Vagina (tissue), 2 donors: ENCODE results near the gene ANKLE1. TPM values are rescaled to one million over a fixed set of nuclear protein-coding genes. Genes with fewer than 3 reads are reported as not detected.

Experiments
- DNase-seq, 2 donors: peaks; one replicate each; pipeline ENCODE4 v3.0.0-alpha.2; 2017; ENCODE audit errors: extremely low spot score in 2 of 2
- H3K27ac ChIP-seq: fragments of 200-600 bp; sonication (generic); one replicate; pipeline ENCODE4 v1.5.1; 2019
- H3K27me3 ChIP-seq: fragments of 200-600 bp; sonication (generic); one replicate; pipeline ENCODE4 v1.5.1; 2019
- H3K36me3 ChIP-seq, 2 donors: fragments of 200-600 bp; sonication (generic); one replicate each; pipeline ENCODE4 v1.5.1; 2017 to 2019
- H3K4me1 ChIP-seq: fragments of 200-600 bp; sonication (generic); one replicate; pipeline ENCODE4 v1.5.1; 2019
- H3K4me3 ChIP-seq, 2 donors: fragments of 200-600 bp; sonication (generic); 1 replicate in 1 of 2; 2 replicates in 1 of 2; pipeline ENCODE4 v1.5.1; 2016 to 2019
- H3K9me3 ChIP-seq: fragments of 200-600 bp; sonication (generic); one replicate; pipeline ENCODE4 v1.5.1; 2019
- CTCF ChIP-seq, 3 experiments: fragments of 450-650 bp in 2 of 3; fragments of 200-600 bp in 1 of 3; sonication (generic) in 1 of 3; IDR thresholded peaks; one replicate each; pipeline ENCODE4 v1.5.1; 2017 to 2019; ENCODE audit warnings: antibody characterized with exemption in 3 of 3, mild to moderate bottlenecking in 2 of 3, moderate library complexity in 2 of 3
- POLR2A ChIP-seq, 2 donors: fragments of 450-650 bp; IDR thresholded peaks; one replicate each; pipeline ENCODE4 v1.6.1; 2017; ENCODE audit warnings: antibody characterized with exemption in 2 of 2, mild to moderate bottlenecking in 2 of 2, moderate library complexity in 2 of 2
- POLR2AphosphoS5 ChIP-seq, 2 donors: sonication (generic); formaldehyde crosslinking; IDR thresholded peaks; one replicate each; pipeline ENCODE4 v1.9.0; 2017; ENCODE audit warnings: antibody characterized with exemption in 2 of 2, mild to moderate bottlenecking in 2 of 2, low read depth in 1 of 2; ENCODE audit not compliant: insufficient read depth in 1 of 2
- intact Hi-C: fragments of 100-400 bp; cut with DNase I; formaldehyde crosslinking; loops from one replicate; pipeline ENCODE4 v1.15.1; 2023
- total RNA-seq: library from RNA; depleted of rRNA; stranded (reverse); fragments of >200 nt; gene quantifications from one replicate; pipeline ENCODE4 v1.2.3, GENCODE V29; 2016

The ANKLE1 gene
- total RNA-seq, 1 donor from 2014 or later = 2.9 TPM

GRCh38 chr19:17311455-17312188 lies 29.9 kb downstream of the ANKLE1 start:
- Histone ChIP-seq H3K9me3 (no peaks in the 10 kb centered on the region), H3K27ac (no peak overlapping the region), H3K36me3 (peaks cover 0 to 29% of the 10 kb centered on the region in 2 donors)

GRCh38 chr19:17312189-17313113 lies 30.8 kb downstream of the ANKLE1 start:
- Histone ChIP-seq H3K4me3 (no peak overlapping the region), H3K9me3 (no peaks in the 10 kb centered on the region), H3K27me3 (no peaks in the 10 kb centered on the region), H3K27ac (no peak overlapping the region), H3K4me1 (peaks cover 40% of the 10 kb centered on the region), H3K36me3 (peaks cover 0 to 33% of the 10 kb centered on the region in 2 donors)
- intact Hi-C loops = no loop called here
- no peak for TF ChIP-seq POLR2A (IDR thresholded peaks at IDR 0.05)
- TF ChIP-seq CTCF (IDR thresholded peaks at IDR 0.05) = no peak
- no peak for TF ChIP-seq POLR2AphosphoS5 (IDR thresholded peaks at IDR 0.05; ENCODE audit: insufficient read depth in 1 of 2, low read depth in 1 of 2)
- DNase-seq = no peak

More at GRCh38 chr19:17311455-17312188, 29.9 kb downstream of the ANKLE1 start:
- TF ChIP-seq POLR2A (IDR thresholded peaks at IDR 0.05) (no peak), POLR2AphosphoS5 (IDR thresholded peaks at IDR 0.05; ENCODE audit: insufficient read depth in 1 of 2, low read depth in 1 of 2) (no peak), CTCF (IDR thresholded peaks at IDR 0.05) (no peak)
- DNase-seq = no peak
- no peak overlapping the region for H3K4me3 ChIP-seq
- H3K27me3 ChIP-seq = no peaks in the 10 kb centered on the region
- peaks cover 45% of the 10 kb centered on the region for H3K4me1 ChIP-seq
- intact Hi-C loops = no loop called here

GRCh38 chr19:17314007-17314593 lies 32.4 kb downstream of the ANKLE1 start:
- Histone ChIP-seq H3K9me3 (no peaks in the 10 kb centered on the region), H3K4me1 (peaks cover 36% of the 10 kb centered on the region), H3K27me3 (no peaks in the 10 kb centered on the region), H3K4me3 (no peak overlapping the region), H3K27ac (no peak overlapping the region), H3K36me3 (peaks cover 0 to 33% of the 10 kb centered on the region in 2 donors)
- intact Hi-C loops = no loop called here
- no peak for TF ChIP-seq CTCF (IDR thresholded peaks at IDR 0.05)
- TF ChIP-seq POLR2A (IDR thresholded peaks at IDR 0.05) = no peak
- TF ChIP-seq POLR2AphosphoS5 (IDR thresholded peaks at IDR 0.05; ENCODE audit: insufficient read depth in 1 of 2, low read depth in 1 of 2) = no peak
- no peak for DNase-seq

- Histone ChIP-seq H3K4me3 (no peak overlapping the region), H3K36me3 (peaks cover 0 to 44% of the 10 kb centered on the region in 2 donors)
- intact Hi-C loops = no loop called here
Observed at GRCh38 chr19:17318966-17319365, 37.3 kb downstream of the ANKLE1 start.

More at GRCh38 chr19:17318966-17319365, 37.3 kb downstream of the ANKLE1 start:
- no peaks in the 10 kb centered on the region for H3K9me3 ChIP-seq
- TF ChIP-seq POLR2AphosphoS5 (IDR thresholded peaks at IDR 0.05; ENCODE audit: insufficient read depth in 1 of 2, low read depth in 1 of 2) (no peak), CTCF (IDR thresholded peaks at IDR 0.05) (no peak), POLR2A (IDR thresholded peaks at IDR 0.05) (no peak)
- no peaks in the 10 kb centered on the region for H3K27me3 ChIP-seq
- no peak overlapping the region for H3K27ac ChIP-seq
- no peak for DNase-seq
- peaks cover 14% of the 10 kb centered on the region for H3K4me1 ChIP-seq
